Anterior cingulate cortex (tissue), 58 donors: ENCODE data around the gene OR2A5.
"Not testable (repeated sequence)": the region's sequence is repeated elsewhere in the genome, so short reads cannot be mapped to it uniquely, and the experiment has no call there.

Source experiments
- DNase-seq, 58 donors: peaks; one replicate each; lab custom pipeline; 2025; lab: John Stamatoyannopoulos, UW

The OR2A5 gene

DNA sequence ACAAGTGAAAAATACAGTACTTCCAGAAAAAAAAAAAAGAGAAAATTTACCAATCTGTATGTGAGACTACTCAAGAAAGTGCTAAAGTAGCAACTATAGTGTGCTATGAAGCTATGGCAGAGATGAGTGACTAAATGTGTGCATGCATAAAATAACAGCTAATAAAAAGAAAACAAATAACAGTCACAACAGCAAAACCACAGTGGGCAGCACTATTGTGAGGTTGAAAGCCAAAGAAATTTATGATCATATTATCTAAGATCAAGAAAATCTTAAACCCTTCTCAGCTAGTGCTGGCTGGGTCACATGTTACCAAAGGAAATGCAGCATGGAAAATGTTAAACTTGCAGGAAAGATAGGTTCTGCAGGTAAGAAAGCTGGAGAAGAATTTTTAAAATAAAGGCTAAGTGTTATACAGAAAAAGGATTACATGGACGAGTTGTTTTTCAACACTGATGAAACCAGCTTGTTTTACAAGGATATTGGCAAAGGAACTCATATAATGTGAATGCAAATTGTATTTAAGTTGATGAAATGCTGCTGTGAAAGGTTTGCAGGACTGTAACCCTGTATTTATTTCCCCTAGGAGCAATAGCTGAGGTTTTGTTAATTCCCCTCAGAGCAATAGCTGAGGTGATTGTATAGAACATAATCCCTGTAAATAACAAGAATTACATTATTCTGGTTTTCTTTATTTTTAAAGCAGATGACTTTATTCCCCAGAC is 15.6 kb upstream of the OR2A5 start:
- DNase-seq: no peak

DNA sequence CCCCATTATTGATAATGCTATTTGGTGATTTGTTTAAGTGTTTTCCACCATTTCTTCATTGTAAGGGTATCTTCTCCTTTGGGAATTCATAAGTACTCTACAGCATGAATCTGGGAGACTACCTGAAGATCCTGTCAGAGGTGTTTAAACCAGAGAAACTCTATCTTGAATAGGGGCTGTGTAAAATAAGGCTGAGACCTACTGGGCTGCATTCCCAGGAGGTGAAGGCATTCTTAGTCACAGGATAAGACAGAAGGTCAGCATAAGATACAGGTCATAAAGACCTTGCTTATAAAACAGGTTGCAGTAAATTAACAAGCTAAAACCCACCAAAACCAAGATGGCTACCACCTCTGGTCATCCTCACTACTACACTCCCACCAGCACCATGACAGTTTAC is 13.4 kb upstream of the OR2A5 start:
- no peak for DNase-seq

DNA sequence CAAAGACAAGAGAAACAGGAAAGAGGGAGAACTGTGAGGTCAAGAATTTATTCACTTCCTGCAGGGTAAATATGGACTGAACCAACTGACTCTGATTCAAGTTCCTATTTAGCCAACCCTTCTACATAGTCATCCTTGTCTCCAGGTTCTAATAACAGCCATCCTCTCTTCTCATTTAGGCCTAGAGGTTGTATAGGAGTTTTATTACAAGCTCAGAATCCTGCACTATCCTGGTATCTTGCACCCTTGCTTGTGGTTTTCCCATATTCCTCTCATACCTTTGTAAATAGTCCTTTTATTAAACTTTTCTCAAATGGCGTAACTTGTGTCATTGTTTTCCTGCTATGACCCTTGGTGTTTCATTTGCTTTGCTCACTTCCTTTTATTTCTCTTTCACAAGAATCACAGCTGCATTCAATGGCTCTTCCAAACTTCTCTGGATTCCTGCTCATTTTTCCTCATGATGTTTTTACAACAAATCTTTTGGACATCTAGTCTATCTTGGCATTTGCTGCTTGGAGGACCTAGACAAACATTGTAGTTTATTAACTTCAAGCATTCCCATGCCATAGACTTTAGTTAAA is 12.4 kb upstream of the OR2A5 start:
- DNase-seq: no peak

DNA sequence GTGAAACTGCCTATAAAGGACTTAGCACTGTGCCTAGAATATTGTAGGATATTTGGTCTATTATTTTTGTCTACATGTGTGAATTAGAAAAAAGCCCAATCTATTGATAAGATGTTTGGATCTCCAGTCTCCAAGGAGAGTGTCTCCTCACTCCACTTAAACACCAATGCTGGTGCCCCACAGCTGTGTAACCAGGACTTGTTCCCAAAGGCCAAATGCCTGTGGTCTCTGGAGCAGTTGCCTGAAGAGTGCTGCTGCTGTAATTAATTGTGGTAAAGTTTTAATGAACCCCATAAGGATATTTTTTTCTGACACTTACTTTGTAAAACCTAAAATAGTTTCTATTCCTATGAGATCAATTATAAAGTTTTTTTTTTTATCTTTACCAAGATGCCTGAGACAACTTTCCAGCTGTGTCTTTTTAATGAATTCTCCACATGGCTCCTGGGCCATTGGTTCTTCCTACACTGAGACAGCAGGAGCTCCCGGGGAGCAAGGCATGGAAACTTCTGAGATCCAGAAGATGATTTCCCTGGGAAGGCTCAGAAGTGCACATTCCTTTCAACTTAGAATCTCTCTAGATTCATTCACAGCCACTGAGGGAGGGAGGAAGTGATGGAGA is 11.2 kb upstream of the OR2A5 start:
- no peak for DNase-seq

DNA sequence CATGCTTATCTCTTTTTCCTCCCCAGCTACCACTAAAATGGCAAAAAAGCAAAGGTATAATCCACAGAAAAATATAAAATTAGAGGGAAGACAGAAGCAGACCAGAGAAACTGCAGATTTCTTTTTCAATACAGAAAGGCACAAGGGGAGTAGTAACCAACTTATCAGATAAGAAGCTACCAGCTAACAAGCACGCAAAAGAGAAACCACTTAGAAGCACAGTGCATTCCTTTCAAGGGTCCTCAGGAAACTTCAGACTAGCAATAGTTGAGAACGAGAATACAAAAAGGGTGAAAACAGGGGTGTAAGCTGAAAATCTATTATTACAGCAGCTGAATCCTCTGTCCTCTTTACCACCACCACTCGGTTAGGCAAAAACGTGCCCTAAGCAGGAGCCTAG is 9.9 kb upstream of the OR2A5 start:
- no peak for DNase-seq

DNA sequence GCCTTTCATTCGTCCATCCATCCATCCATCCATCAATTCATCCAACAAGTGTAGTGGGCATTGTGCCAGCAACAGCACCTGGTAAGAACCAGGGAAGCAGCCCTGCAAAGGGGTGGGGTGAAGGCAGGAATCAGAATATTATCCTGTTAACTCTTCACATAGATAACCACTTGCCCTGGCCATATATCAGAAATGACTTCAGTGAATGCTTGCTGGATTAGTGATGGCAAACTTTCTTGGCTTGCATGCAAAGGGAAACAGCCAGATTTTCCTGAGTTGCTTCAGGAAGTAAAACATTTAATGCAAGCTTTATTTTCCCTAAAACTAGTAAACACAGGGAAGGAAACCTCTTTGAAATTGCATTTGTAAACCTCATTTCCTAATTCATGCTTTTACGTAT is 743 bp downstream of the OR2A5 start:
- no peak for DNase-seq

DNA sequence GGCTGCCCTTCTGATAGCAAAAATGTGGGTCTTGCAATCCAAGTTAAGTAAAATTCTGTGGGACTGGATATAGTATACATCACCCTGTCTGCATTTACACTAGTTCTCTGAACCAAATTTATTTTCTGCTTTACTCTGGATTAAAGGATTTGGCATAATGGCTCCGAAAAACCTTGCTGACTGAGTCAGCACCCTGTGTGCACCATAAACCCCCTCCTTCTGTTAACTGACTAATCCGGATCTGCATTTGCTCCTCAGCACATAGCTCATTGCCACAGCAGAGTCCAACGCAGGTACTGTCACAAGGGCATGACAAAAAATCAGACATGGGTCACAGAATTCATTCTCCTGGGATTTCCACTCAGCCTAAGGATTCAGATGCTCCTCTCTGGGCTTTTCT is 1.3 kb downstream of the OR2A5 start:
- DNase-seq: no peak

DNA sequence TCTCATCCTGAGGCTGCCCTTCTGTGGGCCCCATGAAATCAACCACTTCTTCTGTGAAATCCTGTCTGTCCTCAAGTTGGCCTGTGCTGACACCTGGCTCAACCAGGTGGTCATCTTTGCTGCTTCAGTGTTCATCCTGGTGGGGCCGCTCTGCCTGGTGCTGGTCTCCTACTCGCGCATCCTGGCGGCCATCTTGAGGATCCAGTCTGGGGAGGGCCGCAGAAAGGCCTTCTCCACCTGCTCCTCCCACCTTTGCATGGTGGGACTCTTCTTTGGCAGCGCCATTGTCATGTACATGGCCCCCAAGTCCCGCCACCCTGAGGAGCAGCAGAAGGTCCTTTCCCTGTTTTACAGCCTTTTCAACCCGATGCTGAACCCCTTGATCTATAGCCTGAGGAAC is 2.1 kb downstream of the OR2A5 start:
- DNase-seq: not testable (repeated sequence)

DNA sequence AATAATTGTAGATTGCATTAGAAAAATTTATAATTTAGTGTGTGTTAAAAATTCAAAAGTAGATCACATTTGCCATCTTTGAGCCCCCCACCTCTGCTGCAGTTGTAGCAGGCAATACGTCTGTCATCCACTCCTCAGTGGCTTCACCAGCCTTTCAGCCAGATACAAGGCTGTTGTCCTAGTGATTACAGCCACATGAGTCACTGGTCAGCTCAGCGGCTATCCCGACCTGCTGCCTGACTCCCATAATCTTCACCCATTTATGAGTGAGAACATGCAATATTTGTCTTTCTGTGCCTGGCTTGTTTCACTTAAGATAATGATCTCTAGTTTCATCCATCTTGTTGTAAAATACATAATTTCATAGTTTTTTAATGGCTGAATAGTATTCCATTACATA is 9.2 kb downstream of the OR2A5 start:
- DNase-seq: no peak

DNA sequence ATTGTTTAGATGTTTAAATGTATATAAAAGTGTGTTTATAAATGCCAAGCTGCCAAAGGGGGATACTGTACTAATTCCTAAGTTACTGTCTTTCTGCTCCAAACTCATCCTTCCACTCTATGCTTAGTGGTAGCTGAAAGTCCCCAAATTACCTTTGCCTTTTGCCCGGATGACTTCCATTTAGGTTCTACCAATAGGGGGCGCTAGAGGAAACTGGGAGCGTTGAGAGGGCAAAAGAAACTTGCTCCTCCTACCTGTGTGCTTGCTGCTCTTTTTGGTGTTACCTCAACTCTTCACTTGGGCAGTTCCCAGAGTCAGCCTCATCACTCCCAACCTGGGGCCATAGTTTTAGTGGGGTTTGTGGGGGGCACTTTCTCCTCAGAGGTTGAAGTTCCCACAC is 15.0 kb downstream of the OR2A5 start:
- DNase-seq: no peak

DNA sequence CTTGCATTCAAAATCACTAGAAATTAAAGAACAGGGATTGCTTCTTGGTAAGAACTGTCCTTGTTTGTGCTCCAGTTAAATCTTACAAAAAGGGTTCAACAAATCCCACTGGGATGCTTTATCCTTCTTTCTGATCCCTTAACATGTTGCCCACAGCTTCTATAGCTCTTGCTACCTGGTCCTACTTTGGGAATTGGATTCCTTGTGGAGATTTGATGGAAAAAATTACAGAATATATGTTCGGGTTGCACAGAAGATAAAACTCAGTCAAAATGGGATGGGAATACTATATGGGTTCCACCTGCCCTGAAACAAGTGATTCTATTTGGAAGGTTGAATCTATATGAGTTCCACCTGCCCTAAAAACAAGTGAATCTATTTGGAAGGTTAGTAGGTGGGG is 20.8 kb downstream of the OR2A5 start, which contains the start of gene OR2A25:
OR2A25 (plus strand) TSS at position 301 of the 400 bp plus-strand sequence. CDS start 4,409 bp downstream, outside the sequence.
- no peak for DNase-seq

DNA sequence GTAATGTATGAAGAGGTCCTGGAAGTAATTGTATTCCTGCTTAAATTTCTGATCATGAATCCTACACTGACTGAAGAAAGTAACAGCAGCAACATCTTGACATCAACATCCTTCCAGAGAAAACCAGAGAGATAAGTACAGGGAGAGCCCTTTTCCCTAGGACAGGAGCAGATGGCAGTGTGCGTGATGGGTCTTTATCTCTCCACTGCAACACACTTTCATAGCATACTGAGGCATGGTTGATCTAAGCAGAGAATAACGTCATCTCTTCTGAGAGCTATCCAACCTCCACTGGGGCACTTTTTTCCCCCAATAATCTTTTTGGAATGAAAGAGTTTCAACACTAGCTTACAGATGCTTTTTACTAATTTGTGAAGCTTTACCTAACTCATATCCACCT is 21.2 kb downstream of the OR2A5 start:
- no peak for DNase-seq

DNA sequence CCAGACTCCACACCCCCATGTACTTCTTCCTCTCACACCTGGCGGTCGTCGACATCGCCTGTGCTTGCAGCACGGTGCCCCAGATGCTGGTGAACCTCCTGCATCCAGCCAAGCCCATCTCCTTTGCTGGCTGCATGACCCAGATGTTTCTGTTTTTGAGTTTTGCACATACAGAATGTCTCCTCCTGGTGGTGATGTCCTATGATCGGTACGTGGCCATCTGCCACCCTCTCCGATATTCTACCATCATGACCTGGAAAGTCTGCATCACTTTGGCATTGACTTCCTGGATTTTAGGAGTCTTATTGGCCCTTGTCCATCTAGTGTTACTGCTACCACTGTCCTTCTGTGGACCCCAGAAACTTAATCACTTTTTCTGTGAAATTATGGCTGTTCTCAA is 25.6 kb downstream of the OR2A5 start:
- DNase-seq: no peak

DNA sequence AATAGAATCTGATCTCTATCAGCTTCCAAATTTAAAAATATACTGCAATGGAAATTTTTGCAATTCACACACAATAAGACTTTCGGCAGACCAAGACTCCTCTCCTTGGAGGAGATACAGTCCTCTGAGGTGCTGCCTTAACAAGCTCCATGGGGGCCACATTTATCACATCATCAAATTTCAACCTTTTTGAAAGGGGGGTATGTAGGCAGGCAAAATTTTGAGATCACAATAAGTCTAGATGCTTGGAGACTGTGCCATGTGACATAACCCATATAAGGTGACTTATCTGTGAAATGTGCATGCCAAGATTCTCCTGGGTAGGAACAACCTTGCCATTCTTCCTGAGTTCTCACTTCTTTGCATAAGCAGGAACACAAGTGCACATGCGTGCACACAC is 37.2 kb downstream of the OR2A5 start, which contains the start of gene OR2A12:
OR2A12 (plus strand) TSS at position 301 of the 400 bp plus-strand sequence. CDS start 8,830 bp downstream, outside the sequence.
- no peak for DNase-seq

DNA sequence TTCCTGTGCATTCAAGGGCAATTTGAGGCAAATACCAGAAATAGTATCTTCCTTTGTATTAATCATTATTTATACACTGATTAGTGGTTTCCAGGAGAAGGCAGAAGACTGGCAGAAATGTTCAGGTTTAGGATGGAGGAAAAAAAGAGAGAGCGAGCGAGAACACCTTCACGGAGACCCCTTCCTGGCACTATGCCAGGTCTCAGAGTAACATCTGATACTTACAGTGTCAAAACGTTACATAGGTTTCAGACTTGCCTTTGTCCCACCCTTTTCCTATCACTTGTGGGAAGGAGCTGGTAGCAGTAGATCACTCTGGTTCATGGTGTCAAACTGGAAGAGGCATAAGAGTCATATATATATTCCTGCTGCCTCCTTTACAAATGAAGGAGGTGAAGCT is 38.0 kb downstream of the OR2A5 start:
- no peak for DNase-seq

DNA sequence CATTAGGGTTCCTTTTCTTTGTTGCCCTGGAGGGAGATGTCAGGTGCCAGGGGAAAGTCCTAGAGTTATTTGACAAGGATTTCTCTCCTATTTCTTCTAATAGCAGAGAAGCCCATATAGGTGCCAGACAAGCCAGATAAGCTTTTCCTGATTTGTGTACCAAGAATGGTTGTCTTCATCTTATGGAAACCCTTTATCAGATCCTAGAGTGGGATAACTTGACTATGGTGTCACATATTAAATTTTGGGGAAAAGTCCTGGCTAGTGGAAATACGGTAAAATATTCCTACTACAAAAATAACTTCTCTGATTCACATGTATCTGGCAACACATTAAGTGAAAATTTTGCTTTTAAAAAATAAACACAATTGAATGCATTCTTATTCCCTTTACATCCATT is 38.5 kb downstream of the OR2A5 start:
- DNase-seq: no peak

DNA sequence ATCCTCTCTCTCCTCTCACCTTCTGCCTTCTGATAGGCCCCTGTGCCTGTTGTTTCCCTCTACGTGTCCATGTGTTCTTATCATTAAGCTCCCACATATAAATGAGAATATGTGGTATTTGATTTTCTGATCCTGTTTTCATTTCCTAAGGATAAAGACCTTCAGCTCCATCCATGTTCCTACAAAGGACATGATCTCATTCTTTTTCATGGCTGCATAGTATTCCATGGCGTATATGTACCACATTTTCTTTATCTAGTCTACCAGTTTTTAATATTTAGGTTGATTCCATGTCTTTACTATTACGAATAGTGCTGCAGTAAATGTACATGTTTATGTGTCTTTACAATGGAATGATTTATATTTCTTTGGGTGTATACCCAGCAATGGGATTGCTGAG is 41.9 kb downstream of the OR2A5 start:
- DNase-seq: no peak

DNA sequence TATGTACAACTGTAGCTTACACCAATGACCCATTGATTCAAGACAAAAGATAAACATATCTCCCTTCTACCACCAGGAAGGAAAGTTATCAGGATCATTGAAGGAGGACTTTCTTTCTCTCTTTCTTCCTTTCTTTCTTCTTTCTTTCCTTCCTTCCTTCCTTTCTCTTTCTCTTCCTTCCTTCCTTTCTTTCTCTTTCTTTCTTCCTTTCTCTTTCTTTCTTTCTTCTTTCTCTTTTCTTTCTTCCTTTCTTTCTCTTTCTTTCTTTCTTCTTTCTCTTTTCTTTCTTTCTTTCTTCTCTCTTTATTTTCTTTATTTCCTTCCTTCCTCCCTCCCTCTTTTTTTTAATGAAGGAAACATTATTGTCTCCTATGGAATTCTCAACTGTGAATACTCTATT is 50.0 kb downstream of the OR2A5 start:
- no peak for DNase-seq

DNA sequence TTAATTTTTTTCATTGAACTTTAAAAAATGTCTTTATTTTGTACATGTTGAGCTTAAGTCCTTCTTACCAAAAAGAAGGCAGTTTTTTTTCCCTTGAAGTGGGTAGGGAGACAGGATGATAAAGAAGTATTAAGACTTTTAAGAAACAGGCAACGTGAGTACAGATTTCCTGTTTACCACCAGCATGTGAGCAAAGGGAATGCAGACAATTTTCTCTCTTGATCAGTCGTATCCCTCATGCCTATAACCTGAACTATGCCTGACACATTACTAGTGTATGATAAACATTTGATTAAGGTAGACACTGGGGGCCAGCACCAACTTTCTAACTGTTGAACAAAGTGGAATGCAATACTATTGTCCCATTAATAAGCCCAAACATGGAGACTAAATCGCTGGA is 51.9 kb downstream of the OR2A5 start:
- DNase-seq: no peak

DNA sequence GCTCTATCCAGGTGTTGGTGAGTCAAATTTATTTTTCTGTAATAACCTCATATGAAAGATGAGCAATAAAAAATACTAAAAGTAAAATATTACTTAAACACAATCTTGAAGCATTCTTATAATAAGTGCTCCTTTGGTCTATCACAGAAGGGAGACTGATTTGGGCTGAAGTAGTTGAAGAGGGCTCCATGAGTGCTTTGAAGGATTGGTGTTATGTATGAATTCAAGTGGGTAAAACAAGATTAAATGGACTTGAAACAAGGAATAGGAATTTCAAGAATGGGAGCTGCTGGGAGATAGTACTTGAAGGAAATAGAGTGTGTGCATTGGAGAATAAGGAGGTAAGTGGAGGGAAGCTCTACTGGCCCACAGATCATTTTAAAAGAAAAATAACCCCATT is 53.3 kb downstream of the OR2A5 start:
- DNase-seq: no peak

DNA sequence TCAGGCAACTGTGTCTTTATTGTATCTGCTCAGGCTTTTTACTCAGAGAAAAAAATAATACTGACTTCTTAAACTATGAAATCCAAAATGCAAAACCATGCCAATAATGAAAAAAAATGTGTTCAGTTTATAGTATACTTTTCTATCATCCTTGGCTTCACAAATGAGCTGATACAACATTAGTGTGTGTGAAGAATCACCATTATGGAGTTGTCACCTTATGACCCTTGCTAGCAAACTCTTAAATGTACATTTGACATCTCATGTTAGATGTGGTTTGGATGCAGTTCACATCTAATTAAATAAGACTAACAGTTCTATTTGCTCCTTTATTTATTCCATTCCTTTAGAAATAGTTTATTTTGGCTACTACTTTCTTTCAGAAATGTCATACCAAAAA is 56.5 kb downstream of the OR2A5 start:
- no peak for DNase-seq
